ENCODE data around the gene C2CD2L.
"Not testable (repeated sequence)": the region's sequence is repeated elsewhere in the genome, so short reads cannot be mapped to it uniquely, and the experiment has no call there.

Gene C2CD2L

DNA sequence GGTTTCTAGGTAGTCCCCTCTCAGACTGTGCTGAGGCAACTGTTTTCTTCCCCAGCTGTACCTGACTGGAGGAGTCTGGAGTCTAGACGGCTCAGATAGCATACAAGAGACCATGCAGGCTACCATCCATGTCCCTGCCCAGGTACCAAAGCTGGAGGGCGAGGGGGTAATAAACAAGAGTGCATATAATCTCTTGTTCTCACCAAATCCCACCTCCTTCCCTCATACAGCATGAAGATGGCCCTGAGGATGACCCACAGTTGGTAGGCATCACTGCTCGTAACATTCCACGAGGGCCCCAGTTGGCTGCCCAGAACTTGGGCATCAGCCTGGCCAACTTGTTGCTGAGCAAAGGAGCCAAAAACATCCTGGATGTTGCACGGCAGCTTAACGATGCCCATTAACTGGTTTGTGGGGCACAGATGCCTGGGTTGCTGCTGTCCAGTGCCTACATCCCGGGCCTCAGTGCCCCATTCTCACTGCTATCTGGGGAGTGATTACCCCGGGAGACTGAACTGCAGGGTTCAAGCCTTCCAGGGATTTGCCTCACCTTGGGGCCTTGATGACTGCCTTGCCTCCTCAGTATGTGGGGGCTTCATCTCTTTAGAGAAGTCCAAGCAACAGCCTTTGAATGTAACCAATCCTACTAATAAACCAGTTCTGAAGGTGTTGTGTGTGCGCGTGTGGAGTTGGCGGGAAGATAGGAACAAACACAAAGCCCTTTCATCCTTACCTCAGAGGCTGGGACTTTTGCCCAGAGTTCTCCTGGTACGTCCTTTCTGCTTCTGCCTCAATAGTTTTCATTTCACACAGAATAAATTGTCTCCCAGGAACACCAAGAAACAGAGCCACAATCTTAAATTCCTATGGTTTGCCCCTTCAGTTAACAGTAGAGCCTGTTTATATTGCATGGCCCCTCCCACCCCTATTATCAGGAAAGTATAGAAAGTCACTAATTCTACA is 14.0 kb upstream of the C2CD2L start:
- no peak for DNase-seq (ENCODE audit: low spot score)

GRCh38 chr11:119093942-119094815 is 13.0 kb upstream of the C2CD2L start:
- DNase-seq (ENCODE audit: low spot score) = no peak

DNA sequence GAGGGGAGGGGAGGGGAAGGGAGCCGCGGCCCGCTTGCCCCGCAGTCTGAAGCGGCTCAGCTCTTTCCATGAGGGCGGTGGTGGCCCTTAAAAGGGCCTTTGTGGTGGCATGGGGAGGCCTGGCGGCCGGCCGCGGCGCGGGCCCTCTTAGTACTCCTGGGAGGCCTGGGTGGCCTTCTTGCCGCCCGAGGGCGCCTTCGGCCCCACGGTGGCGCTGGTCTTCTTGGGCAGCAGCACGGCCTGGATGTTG is 12.4 kb upstream of the C2CD2L start:
- DNase-seq (ENCODE audit: low spot score) = no peak

GRCh38 chr11:119095066-119095880 is 11.9 kb upstream of the C2CD2L start:
- peak; percentile 98 for DNase-seq (ENCODE audit: low spot score)

DNA sequence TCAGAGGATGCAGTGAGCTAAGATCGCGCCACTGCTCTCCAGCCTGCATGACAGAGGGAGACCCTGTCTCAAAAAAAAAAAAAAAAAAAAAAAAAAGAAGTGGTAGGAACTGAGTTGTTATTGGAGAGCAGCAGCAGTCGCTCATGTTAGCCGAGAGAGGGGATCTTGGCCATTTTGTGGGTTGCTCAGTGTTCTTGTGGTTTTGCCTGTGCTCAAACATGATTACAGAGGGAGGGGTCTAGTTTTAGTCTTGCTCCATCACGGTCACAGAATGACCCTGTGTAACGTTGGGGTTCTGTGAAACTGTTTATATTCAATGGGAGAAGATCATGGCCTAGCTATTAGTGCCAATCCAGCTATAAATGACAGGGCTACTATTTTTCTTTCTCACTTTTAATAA is 7.4 kb upstream of the C2CD2L start:
- no peak for DNase-seq (ENCODE audit: low spot score)

DNA sequence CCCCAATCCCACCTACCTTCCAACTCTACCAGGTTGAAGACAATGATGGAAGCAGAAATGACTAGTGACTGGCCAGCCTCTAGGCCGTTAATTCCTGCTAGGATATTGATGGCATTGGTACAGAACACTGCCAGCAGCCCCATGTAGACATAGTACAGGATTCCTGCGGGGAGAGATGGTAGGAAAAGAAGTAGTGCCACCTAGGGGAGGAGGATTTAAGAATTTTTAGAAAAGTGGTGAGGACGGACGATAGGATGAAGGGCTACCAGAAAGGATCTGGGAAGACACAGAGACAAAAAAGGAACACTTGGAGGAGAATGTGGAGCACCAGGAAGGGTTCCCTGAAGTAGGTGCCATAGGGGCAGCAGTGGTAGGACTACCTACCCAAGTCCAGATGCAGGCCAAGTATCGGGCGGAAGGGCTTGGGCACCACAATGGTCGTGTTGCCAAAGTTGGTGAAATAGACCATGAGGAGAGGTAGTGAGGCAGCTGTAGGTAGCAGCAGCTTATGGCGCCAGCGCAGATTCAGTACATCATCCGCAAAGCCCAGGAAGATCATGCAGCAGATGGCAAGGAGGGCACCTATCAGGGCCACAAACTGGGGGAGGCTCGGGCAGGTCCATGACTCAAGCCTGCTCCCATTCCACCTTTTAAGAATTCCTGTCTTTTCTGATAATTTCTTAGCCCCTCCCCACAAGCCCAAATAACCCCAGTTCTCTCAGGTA is 6.7 kb upstream of the C2CD2L start:
- DNase-seq (ENCODE audit: low spot score) = no peak

GRCh38 chr11:119100994-119101758 is 6.0 kb upstream of the C2CD2L start:
- DNase-seq (ENCODE audit: low spot score) = no peak

DNA sequence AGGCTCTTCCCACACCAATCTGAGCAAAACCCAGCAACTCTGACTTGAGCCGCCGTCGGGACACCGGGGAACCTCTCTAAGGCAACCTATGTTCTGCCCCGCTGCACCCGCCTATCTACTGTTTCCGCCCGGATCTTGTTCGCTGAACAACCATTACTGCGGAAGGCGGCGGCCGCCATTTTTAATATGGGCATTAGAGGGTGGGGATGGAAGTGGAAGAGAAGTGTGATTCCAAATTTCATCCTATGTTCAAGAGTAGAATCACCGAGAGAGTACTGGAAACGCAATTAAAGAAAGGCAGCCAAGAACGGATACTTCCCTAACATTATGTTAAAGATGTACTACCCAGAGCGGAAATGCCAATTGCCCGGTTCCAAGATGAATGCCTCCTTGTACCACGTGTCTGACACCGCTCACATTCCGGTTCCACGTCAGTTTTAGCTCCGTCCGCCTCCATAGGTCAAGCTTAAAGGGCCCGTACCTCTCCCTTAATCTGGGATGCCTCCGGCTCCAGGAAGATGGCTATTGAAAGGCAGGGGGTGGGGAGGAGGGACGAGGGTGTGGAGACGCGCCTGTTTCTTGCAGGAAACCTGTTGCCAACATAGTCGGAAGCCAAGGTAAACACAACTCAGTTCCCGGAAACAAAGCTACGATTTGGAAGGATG is 5.3 kb upstream of the C2CD2L start, which contains the start of gene DPAGT1:
DPAGT1 (minus strand) TSS at position 95 of the 665 bp plus-strand sequence. CDS start 198 bp downstream, outside the sequence.
- peak; percentile 94 for DNase-seq (ENCODE audit: low spot score)

GRCh38 chr11:119103161-119103664 is 3.9 kb upstream of the C2CD2L start:
- not testable (repeated sequence) for DNase-seq (ENCODE audit: low spot score)

DNA sequence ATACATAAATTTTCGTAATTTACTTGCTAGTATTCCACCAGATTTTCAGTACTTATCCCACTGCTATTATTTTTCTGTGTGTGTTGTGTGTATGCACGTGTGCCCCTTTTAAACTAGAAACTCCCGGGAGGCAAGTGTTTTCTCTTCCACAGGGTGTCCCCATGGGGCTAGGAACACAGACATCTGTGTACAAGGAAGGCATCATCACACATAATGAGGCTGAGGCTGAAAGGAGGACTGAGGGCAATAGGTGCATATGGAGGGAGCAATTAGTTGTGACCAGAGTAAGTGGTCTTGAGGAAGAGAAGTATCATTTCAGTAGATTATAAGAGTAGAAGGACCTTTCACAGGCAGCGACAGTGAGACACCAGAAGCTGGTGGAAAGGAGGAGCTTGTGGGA is 3.4 kb upstream of the C2CD2L start:
- no peak for DNase-seq (ENCODE audit: low spot score)

GRCh38 chr11:119107538-119108145 is 498 bp downstream of the C2CD2L start:
- DNase-seq (ENCODE audit: low spot score) = no peak

DNA sequence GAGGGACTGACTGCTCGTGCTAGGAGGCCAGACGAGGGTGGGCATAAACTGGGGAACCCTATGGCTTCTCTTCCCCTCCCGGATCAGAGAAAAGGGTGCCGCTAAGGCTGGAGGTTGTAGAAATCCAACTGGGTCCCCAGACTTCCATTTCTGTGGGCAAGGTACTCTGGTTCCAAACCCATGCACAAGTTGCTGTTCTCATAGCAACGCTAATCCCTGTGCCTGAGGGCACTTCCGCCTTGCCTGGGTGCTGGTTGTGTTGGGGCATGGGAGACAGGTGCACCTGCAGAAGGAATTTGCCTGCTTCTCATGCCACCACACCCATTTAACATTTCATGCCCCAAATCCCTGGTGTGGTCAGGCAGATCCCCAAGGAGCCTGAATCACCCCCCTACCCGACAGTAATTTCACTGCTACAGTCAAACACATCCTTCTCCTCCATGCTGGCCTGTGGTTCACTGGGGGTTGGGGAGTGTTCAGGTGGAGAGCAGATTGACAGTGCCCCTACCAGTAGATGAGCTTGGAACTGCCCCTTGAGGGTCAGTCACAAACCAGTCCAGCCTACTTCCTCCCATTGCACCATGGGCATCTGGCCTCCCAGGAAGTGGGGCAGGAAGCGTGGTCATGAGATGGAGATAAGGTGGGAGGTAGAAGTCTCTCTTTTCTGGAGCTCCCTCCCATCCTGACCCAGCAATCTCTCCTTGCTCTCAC is 1.2 kb downstream of the C2CD2L start:
- DNase-seq (ENCODE audit: low spot score) = no peak

- DNase-seq (ENCODE audit: low spot score) = no peak
Observed at GRCh38 chr11:119108857-119109221, 1.7 kb downstream of the C2CD2L start.

DNA sequence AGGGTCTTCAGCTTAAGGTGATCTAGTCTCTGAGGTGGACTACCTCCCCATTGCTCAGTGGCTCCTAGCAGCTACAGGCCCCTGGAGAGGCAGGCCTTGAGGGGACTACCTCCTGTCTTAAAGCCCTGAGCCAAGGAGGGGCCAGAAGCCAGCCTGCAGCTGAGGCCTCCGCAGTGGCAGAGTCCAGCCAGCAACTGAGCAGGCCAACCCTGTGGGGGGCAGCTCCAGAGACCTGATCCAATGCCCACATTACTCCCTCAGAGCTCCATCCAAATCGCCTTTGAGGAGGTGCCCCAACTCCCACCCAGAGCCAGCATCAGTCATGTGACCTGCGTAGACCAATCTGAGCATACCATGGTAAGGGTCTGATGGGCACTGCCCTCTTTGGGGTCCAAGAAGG is 2.7 kb downstream of the C2CD2L start:
- no peak for DNase-seq (ENCODE audit: low spot score)

DNA sequence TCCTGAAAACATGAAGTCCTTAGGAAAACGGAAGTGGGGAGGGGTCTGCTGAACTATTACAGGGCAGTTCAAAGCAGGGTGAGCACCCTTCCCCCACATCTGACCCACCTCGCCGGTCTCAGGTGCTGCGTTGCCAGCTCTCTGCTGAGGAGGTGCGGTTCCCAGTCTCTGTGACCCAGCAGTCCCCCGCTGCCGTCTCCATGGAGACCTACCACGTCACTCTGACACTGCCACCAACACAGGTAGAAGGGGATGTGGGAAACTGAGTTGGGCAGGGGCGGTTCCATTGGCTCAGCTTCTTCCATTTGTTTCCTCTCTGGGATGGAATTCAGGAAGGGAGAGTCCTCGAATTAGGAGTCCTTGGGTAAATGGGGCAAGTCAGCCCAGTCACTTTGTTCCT is 3.3 kb downstream of the C2CD2L start:
- DNase-seq (ENCODE audit: low spot score) = no peak

DNA sequence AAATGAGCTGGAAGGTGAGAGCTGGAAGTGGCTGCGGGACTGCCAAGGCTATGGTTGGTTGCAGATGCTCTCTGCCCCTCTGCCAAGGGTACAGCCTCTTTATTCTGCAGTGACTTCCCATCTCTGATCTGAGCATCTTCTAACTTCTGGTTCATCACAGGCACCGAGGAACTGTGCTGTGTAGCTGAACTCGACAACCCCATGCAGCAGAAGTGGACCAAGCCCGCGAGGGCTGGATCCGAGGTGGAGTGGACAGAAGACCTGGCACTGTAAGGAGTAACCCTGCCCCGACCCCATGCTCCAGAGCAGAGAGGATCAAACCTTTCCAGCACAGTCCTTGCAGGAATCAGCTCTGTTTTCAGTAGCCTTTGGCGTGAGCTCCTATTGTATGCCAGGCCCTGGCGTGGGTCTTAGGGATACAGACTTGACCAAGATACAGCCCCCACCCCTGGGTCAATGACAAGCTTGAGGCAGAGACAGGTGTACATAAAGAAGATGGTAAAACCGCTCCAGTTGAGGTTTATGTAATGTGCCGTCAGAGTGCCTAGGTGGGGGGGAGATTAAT is 4.3 kb downstream of the C2CD2L start:
- DNase-seq (ENCODE audit: low spot score) = no peak

- no peak for DNase-seq (ENCODE audit: low spot score)
Observed at GRCh38 chr11:119112314-119113020, 5.3 kb downstream of the C2CD2L start.

Measured in SK-N-DZ (cell line).